Measurements from ENCODE around the gene ARL14EPL. TPM values are rescaled to one million over a fixed set of nuclear protein-coding genes. Genes with fewer than 3 reads are reported as not detected.

ARL14EPL gene
- total and polyA plus RNA-seq, 7 donors: 0.04 TPM; not detected in 6

DNA sequence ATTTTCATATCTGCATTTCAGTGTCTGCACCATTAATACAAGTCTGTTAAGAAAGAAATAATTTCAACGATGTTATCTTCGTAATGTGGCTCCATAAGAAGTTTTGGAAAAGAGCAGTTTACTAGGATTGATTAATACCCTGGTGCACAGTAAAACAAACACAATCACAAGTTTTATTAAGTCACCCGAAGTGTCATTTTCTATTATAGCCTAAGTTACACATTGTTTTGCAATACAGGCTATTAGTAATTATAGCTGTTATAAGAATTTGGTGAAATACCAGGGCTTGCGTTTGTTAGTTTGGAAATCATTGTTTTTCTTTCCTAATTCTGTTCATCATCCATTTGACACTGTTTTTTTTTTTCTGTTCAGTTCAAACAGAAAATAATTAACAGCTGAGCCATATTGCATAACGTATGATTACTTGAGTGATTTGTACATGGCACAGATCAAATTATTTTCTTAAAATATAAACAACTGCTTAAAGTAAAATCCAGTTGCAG lies 39.4 kb upstream of the ARL14EPL start:
- no peak for DNase-seq
- Histone ChIP-seq H3K9me3 (no peaks in the 10 kb centered on the region), H3K27ac (no peak overlapping the region), H3K27me3 (no peaks in the 10 kb centered on the region), H3K4me1 (no peaks in the 10 kb centered on the region), H3K36me3 (no peaks in the 10 kb centered on the region), H3K4me3 (no peak overlapping the region)
- 60 to 79% methylated on average over 5 of the region's 5 CpGs for WGBS, 2 donors
- intact Hi-C loops (cut with DNase I): no loop called here
- TF ChIP-seq POLR2A (IDR thresholded peaks at IDR 0.05) (no peak), POLR2AphosphoS5 (IDR thresholded peaks at IDR 0.05) (no peak), EP300 (IDR thresholded peaks at IDR 0.05) (no peak)
- TF ChIP-seq, protein P1, sequence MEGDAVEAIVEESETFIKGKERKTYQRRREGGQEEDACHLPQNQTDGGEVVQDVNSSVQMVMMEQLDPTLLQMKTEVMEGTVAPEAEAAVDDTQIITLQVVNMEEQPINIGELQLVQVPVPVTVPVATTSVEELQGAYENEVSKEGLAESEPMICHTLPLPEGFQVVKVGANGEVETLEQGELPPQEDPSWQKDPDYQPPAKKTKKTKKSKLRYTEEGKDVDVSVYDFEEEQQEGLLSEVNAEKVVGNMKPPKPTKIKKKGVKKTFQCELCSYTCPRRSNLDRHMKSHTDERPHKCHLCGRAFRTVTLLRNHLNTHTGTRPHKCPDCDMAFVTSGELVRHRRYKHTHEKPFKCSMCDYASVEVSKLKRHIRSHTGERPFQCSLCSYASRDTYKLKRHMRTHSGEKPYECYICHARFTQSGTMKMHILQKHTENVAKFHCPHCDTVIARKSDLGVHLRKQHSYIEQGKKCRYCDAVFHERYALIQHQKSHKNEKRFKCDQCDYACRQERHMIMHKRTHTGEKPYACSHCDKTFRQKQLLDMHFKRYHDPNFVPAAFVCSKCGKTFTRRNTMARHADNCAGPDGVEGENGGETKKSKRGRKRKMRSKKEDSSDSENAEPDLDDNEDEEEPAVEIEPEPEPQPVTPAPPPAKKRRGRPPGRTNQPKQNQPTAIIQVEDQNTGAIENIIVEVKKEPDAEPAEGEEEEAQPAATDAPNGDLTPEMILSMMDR (IDR thresholded peaks at IDR 0.05): no peak

DNA sequence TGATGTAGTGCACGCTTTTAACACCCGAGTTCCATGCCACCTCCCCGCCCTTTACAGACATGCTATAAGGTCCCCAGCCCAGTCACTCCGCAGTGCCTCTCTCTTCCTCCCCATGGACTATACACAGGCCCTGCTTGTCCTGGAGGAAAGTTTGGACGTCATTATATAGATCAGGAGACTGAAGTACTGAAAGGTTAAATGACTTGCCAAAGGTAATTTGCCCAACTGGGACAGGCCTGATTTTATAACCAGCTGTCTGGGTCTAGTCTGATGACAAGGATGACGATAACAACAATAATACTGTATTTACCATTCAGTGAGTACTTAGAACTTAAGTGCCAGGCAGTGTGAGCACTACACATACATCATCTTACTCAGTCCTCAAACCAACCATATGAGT lies 36.9 kb upstream of the ARL14EPL start:
- 80 to 88% methylated on average over 6 of the region's 6 CpGs for WGBS, 2 donors
- no peak for DNase-seq

DNA sequence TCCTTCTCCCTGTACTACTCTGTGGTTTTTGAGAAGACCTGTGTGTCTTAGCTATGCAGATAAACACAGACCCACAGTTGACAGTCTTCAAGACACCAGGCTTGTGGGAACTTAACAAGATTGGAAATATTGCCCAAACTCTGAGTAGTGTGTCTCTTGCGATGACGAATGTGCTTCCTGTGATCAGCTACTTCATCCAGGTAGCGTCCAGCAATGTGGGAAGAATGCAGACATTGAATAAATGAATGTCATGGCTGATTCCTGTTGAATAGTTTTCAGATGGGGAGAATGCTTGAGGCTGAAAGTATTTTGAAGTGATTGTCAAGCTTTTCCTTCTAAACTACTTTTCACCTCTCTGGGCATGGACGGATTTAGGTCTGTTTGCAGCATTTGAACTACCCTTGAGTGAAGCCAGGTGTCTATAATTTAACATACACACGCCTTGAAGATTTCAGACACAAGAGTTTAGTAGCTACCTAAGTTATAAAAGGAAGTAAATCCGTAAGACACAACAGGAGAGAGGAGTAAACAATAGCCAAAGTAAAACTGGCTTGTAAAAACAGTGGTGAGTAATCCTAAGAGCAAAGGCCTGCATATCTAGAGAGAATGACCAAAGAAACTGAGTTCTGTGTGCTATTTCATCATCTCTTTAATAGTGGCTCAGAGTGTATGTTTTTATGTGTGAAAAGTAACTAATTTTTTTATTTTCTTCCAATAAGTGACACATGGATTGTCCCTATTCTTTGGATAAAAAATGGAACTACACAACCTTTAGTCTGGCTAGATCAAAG lies 30.0 kb upstream of the ARL14EPL start:
- DNase-seq: no peak
- Histone ChIP-seq H3K9me3 (no peaks in the 10 kb centered on the region), H3K4me1 (no peaks in the 10 kb centered on the region), H3K27me3 (no peaks in the 10 kb centered on the region), H3K4me3 (no peak overlapping the region), H3K36me3 (no peaks in the 10 kb centered on the region), H3K27ac (no peak overlapping the region)
- intact Hi-C loops (cut with DNase I): no loop called here
- TF ChIP-seq, protein P1 (IDR thresholded peaks at IDR 0.05): no peak
- TF ChIP-seq POLR2AphosphoS5 (IDR thresholded peaks at IDR 0.05): no peak
- TF ChIP-seq POLR2A (IDR thresholded peaks at IDR 0.05): no peak
- no peak for TF ChIP-seq EP300 (IDR thresholded peaks at IDR 0.05)
- WGBS, 2 donors: 57 to 71% methylated on average over 6 of the region's 6 CpGs

More for the DNA sequence above, 36.9 kb upstream of the ARL14EPL start:
- H3K4me1 ChIP-seq: no peaks in the 10 kb centered on the region
- no peak overlapping the region for H3K27ac ChIP-seq
- no peak overlapping the region for H3K4me3 ChIP-seq
- no peak for TF ChIP-seq EP300 (IDR thresholded peaks at IDR 0.05)
- TF ChIP-seq, protein P1 (IDR thresholded peaks at IDR 0.05): no peak
- TF ChIP-seq POLR2AphosphoS5 (IDR thresholded peaks at IDR 0.05): no peak
- no peak for TF ChIP-seq POLR2A (IDR thresholded peaks at IDR 0.05)
- no peaks in the 10 kb centered on the region for H3K27me3 ChIP-seq
- H3K9me3 ChIP-seq: no peaks in the 10 kb centered on the region
- intact Hi-C loops (cut with DNase I): no loop called here
- no peaks in the 10 kb centered on the region for H3K36me3 ChIP-seq

DNA sequence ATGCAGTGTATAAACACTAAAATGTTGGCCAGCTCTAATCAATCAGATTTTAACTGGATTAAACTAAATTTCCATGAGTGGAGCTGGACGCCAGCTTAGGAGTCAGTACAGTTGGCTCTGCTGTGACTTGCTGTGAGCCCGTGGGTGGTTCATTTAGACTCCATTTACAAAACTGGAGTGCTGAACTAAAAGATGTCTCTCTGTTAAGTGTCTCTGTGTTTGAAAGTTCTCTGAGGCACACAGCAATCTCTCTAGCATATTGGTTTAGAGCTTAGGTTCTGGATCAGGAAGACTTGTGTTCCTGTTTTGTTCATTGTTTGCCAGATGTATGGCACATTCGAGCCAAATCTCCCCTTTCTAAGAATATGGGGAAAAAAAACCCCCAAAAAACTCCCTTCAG lies 28.0 kb upstream of the ARL14EPL start:
- 83 to 86% methylated on average over 3 of the region's 3 CpGs for WGBS, 2 donors
- Histone ChIP-seq H3K27me3 (no peaks in the 10 kb centered on the region), H3K36me3 (no peaks in the 10 kb centered on the region), H3K27ac (no peak overlapping the region), H3K4me3 (no peak overlapping the region), H3K9me3 (no peaks in the 10 kb centered on the region), H3K4me1 (no peaks in the 10 kb centered on the region)
- DNase-seq: no peak
- TF ChIP-seq EP300 (IDR thresholded peaks at IDR 0.05) (no peak), POLR2A (IDR thresholded peaks at IDR 0.05) (no peak), POLR2AphosphoS5 (IDR thresholded peaks at IDR 0.05) (no peak)
- TF ChIP-seq, protein P1 (IDR thresholded peaks at IDR 0.05): no peak
- intact Hi-C loops (cut with DNase I): no loop called here

Data from sigmoid colon (tissue), 7 donors.